K562 (cell line): ENCODE measurements around the gene ASMTL. TPM values are rescaled to one million over a fixed set of nuclear protein-coding genes. Genes with fewer than 3 reads are reported as not detected.

Experiments
- ATAC-seq: fragments of 200-7000 bp; cut with Tn5 transposase; 3 replicates; pipeline ENCODE4 v1.9.1; 2020; ENCODE audit warnings: moderate library complexity
- BruUV-seq: library from RNA; stranded (reverse); fragments of 400-500 nt; replicated peaks from 2 replicates; lab custom pipeline; 2021; lab: Mats Ljungman, UMichigan
- CTCF ChIA-PET: fragments of 300-600 bp; formaldehyde crosslinking; extraction: SDS; loops from one replicate; lab custom pipeline; 2021; ENCODE audit warnings: low intra/inter-chr PET ratio; lab: Yijun Ruan, JAX
- POLR2A ChIA-PET: fragments of 300-600, 350-650 bp; sonication (Branson Sonifier 250); formaldehyde crosslinking; extraction: SDS; loops from one replicate; lab custom pipeline; 2021; ENCODE audit warnings: antibody characterized with exemption, inconsistent platforms; lab: Yijun Ruan, JAX
- DNase-seq, 4 experiments: peaks; one replicate each; pipeline versions ENCODE4 v3.0.0 to v3.0.0-alpha.2; 2011 to 2018; ENCODE audit warnings: low spot score in 3 of 4, mixed read lengths in 3 of 4; ENCODE audit errors: extremely low read depth in 1 of 4
- FAIRE-seq: peaks from 2 replicates; lab custom pipeline; 2011; peaks lifted over from hg19 to GRCh38; lab: Jason Lieb, UNC
- H2AFZ ChIP-seq: 2 replicates; pipeline ENCODE4 v1.6.0; 2011; ENCODE audit warnings: low read depth, low read length, control low read depth, inconsistent platforms
- H3K27ac ChIP-seq: fragments of 200-600 bp; 3 replicates; pipeline ENCODE4 v1.8.0; 2011; ENCODE audit warnings: low read depth, mild to moderate bottlenecking, control low read depth, inconsistent platforms, low read length, moderate library complexity, mixed read lengths; ENCODE audit errors: extremely low read depth
- H3K27me3 ChIP-seq, 2 experiments: fragments of 300-600 bp in 1 of 2; 2 replicates in 1 of 2; 3 replicates in 1 of 2; pipeline versions ENCODE4 v1.6.0 to v1.8.0; 2011; ENCODE audit warnings: inconsistent platforms in 2 of 2, low read length in 2 of 2, mild to moderate bottlenecking in 1 of 2, mixed read lengths in 1 of 2, moderate library complexity in 1 of 2; ENCODE audit not compliant: control insufficient read depth in 2 of 2, insufficient read depth in 2 of 2
- H3K36me3 ChIP-seq: fragments of 300-600 bp; 3 replicates; pipeline ENCODE4 v1.8.0; 2011; ENCODE audit warnings: mild to moderate bottlenecking, low read length, inconsistent platforms; ENCODE audit not compliant: control insufficient read depth, insufficient read depth
- H3K4me1 ChIP-seq, 2 experiments: fragments of 200-600 bp in 1 of 2; replicated peaks in 1 of 2; 2 replicates in 1 of 2; 3 replicates in 1 of 2; pipeline versions ENCODE4 v1.5.1 to v1.8.0; 2011; ENCODE audit warnings: inconsistent platforms in 2 of 2, low read length in 2 of 2, mild to moderate bottlenecking in 1 of 2, mixed read lengths in 1 of 2, moderate library complexity in 1 of 2; ENCODE audit not compliant: control insufficient read depth in 2 of 2, insufficient read depth in 2 of 2
- H3K4me2 ChIP-seq: 2 replicates; pipeline ENCODE4 v1.6.1; 2011; ENCODE audit warnings: low read length, control low read depth, inconsistent platforms, mixed read lengths; ENCODE audit not compliant: insufficient read depth
- H3K4me3 ChIP-seq: fragments of 200-600 bp; sonication (generic), shearing (Covaris generic); 2 replicates; pipeline ENCODE4 v1.5.1; 2016; ENCODE audit warnings: control low read depth, inconsistent platforms
- H3K79me2 ChIP-seq: fragments of 200-600 bp; 3 replicates; pipeline ENCODE4 v1.8.0; 2011; ENCODE audit warnings: low read length, inconsistent platforms; ENCODE audit not compliant: control insufficient read depth, insufficient read depth
- H3K9ac ChIP-seq, 2 experiments: 2 replicates each; pipeline versions ENCODE4 v1.6.0 to v1.6.1; 2011; ENCODE audit warnings: low read depth in 2 of 2, low read length in 2 of 2, control low read depth in 1 of 2, inconsistent platforms in 1 of 2, mild to moderate bottlenecking in 1 of 2, mixed read lengths in 1 of 2; ENCODE audit not compliant: insufficient read depth in 1 of 2
- H3K9me1 ChIP-seq: one replicate; pipeline ENCODE4 v1.6.0; 2011; ENCODE audit warnings: inconsistent platforms, mild to moderate bottlenecking, low read length, moderate library complexity; ENCODE audit not compliant: control insufficient read depth, insufficient read depth
- H3K9me3 ChIP-seq: replicated peaks from 2 replicates; pipeline ENCODE4 v1.5.1; 2011; ENCODE audit warnings: low read depth, low read length, inconsistent platforms; ENCODE audit not compliant: control insufficient read depth, insufficient read depth
- H4K20me1 ChIP-seq: replicated peaks from 2 replicates; pipeline ENCODE4 v1.6.1; 2011; ENCODE audit warnings: low read length, inconsistent platforms, mixed read lengths; ENCODE audit not compliant: control insufficient read depth, insufficient read depth
- ATF7 ChIP-seq: fragments of 450-650 bp; IDR thresholded peaks from 2 replicates; pipeline ENCODE4 v1.7.1; 2014; ENCODE audit warnings: mild to moderate bottlenecking, moderate library complexity
- CEBPB ChIP-seq: fragments of 450-650 bp; IDR thresholded peaks from 2 replicates; pipeline ENCODE4 v1.6.1; 2016; ENCODE audit warnings: missing genetic modification characterization, missing compliant biosample characterization
- CXXC5 ChIP-seq: fragments of 250-450 bp; sonication (Bioruptor Pico); IDR thresholded peaks from 2 replicates; pipeline ENCODE4 v1.8.0; 2022; ENCODE audit warnings: inconsistent platforms, mild to moderate bottlenecking, moderate library complexity
- MTA3 ChIP-seq: fragments of 450-650 bp; formaldehyde crosslinking; IDR thresholded peaks from 2 replicates; pipeline ENCODE4 v1.6.1; 2017; ENCODE audit warnings: mild to moderate bottlenecking, borderline replicate concordance
- POLR2AphosphoS5 ChIP-seq: IDR thresholded peaks from 2 replicates; pipeline ENCODE4 v1.6.1; 2011; ENCODE audit warnings: mild to moderate bottlenecking, low read depth, low read length, moderate library complexity; ENCODE audit not compliant: control insufficient read depth, insufficient read depth
- POLR2G ChIP-seq: fragments of 200-400 bp; formaldehyde crosslinking; IDR thresholded peaks from 2 replicates; pipeline ENCODE4 v1.6.1; 2017; ENCODE audit warnings: low read depth, mild to moderate bottlenecking, antibody characterized with exemption, low read length, moderate library complexity
- TEAD1 ChIP-seq, 2 experiments: fragments of 450-650 bp in 1 of 2; sonication (generic) in 1 of 2; formaldehyde crosslinking; IDR thresholded peaks; 2 replicates each; pipeline versions ENCODE4 v1.4.0 to v1.8.0; 2020 to 2022; ENCODE audit warnings: mild to moderate bottlenecking in 2 of 2, missing genetic modification reagents in 1 of 2
- ZNF699 ChIP-seq: fragments of 250-450 bp; sonication (Bioruptor Pico); IDR thresholded peaks from 2 replicates; pipeline ENCODE4 v1.8.0; 2021; ENCODE audit warnings: mild to moderate bottlenecking, moderate library complexity; ENCODE audit not compliant: insufficient replicate concordance
- ZNF76 ChIP-seq: fragments of 250-450 bp; sonication (Bioruptor Pico); IDR thresholded peaks from 2 replicates; pipeline ENCODE4 v1.4.0; 2020; ENCODE audit warnings: mild to moderate bottlenecking, moderate library complexity, borderline replicate concordance
- WGBS: fragments of 100-300 bp; shearing (Covaris generic); methylation state at CpG from one replicate; pipeline ENCODE4 v1.1.6; 2016; ENCODE audit warnings: low coverage, mixed read lengths; ENCODE audit not compliant: insufficient coverage; ENCODE audit errors: missing lambda C conversion rate; 5-methylcytosine and 5-hydroxymethylcytosine counted together
- in situ Hi-C: fragments of 300-500 bp; cut with MboI; formaldehyde crosslinking; loops from 4 replicates; pipeline ENCODE4 v1.15.0; 2018; ENCODE audit warnings: inconsistent platforms, mixed read lengths
- intact Hi-C: fragments of 100-400 bp; cut with micrococcal nuclease; formaldehyde crosslinking; loops from 2 replicates; pipeline ENCODE4 v1.14.2; 2022
- polyA plus RNA-seq, 8 experiments: library from polyadenylated mRNA; depleted of rRNA in 4 of 8; stranded (reverse) in 5 of 8; unstranded in 3 of 8; fragments of >200 nt; fragmentation: Nextera tagmentation in 2 of 8; fragmentation: Illumina TruSeq in 1 of 8; extraction: Ambion mirVana in 2 of 8; extraction: Trizol in 1 of 8; gene quantifications; 2 replicates each; pipeline versions ENCODE4 v1.2.1 to v1.2.3, GENCODE V29; 2011 to 2014; ENCODE audit warnings: inconsistent platforms in 1 of 8, missing spikeins in 1 of 8
- total RNA-seq, 7 experiments: library from RNA; depleted of rRNA in 6 of 7; stranded (reverse); fragments of >200 nt in 6 of 7; fragmentation: Illumina TruSeq in 2 of 7; extraction: Trizol in 2 of 7; gene quantifications; 2 replicates each; pipeline versions ENCODE4 v1.2.1 to v1.2.3, GENCODE V29; 2011 to 2021; ENCODE audit warnings: low replicate concordance in 1 of 7
- TF ChIP-seq, protein P1 (sequence below), 2 experiments: fragments of 450-650 bp in 1 of 2; sonication (generic) in 1 of 2; formaldehyde crosslinking in 1 of 2; IDR thresholded peaks; 2 replicates each; pipeline versions ENCODE4 v1.7.1 to v1.9.0; 2016 to 2022; ENCODE audit warnings: inconsistent platforms in 1 of 2, mild to moderate bottlenecking in 1 of 2, missing genetic modification reagents in 1 of 2

ASMTL gene
- total and polyA plus RNA-seq, 9 of the 15 experiments (the other 6 are each of a cell fraction or from before 2014, with no cell fraction given): 0.56 to 20.6 (median 7.6) TPM

- in situ Hi-C loops (loop anchor here (5.0 kb wide), 1 partner anchor 55 kb away; the partner anchor contains the start of gene P2RY8), intact Hi-C loops (no loop called here)
- CTCF ChIA-PET: no interaction called here
- ATAC-seq: peak; percentile 93
- Histone ChIP-seq H4K20me1 (no peaks in the 10 kb centered on the region), H2AFZ (peak overlapping the region; percentile 69), H3K4me2 (peak overlapping the region; percentile 72), H3K4me1 (peaks cover 17 to 20% of the 10 kb centered on the region in 2 experiments), H3K9ac (peak overlapping the region; percentile 66 to 84; a peak in 3 of 4 replicates), H3K27me3 (no peaks in the 10 kb centered on the region), H3K9me1 (no peaks in the 10 kb centered on the region), H3K27ac (peak overlapping the region; percentile 79; the same call in 2 of the 3 replicates), H3K79me2 (no peaks in the 10 kb centered on the region), H3K9me3 (0 out of 2 replicates have a peak, but pooled peaks cover 2% of the 10 kb centered on the region), H3K36me3 (no peaks in the 10 kb centered on the region), H3K4me3 (no peak overlapping the region)
- POLR2A ChIA-PET: no interaction called here
- TSS peak; percentile 93 for BruUV-seq
- 9% methylated on average over 23 of the region's 26 CpGs for WGBS
- DNase-seq: peak in 3 of 4 experiments; percentile 15 to 74 (median 48)
- FAIRE-seq: peak; percentile 89
- TF ChIP-seq, protein P1, sequence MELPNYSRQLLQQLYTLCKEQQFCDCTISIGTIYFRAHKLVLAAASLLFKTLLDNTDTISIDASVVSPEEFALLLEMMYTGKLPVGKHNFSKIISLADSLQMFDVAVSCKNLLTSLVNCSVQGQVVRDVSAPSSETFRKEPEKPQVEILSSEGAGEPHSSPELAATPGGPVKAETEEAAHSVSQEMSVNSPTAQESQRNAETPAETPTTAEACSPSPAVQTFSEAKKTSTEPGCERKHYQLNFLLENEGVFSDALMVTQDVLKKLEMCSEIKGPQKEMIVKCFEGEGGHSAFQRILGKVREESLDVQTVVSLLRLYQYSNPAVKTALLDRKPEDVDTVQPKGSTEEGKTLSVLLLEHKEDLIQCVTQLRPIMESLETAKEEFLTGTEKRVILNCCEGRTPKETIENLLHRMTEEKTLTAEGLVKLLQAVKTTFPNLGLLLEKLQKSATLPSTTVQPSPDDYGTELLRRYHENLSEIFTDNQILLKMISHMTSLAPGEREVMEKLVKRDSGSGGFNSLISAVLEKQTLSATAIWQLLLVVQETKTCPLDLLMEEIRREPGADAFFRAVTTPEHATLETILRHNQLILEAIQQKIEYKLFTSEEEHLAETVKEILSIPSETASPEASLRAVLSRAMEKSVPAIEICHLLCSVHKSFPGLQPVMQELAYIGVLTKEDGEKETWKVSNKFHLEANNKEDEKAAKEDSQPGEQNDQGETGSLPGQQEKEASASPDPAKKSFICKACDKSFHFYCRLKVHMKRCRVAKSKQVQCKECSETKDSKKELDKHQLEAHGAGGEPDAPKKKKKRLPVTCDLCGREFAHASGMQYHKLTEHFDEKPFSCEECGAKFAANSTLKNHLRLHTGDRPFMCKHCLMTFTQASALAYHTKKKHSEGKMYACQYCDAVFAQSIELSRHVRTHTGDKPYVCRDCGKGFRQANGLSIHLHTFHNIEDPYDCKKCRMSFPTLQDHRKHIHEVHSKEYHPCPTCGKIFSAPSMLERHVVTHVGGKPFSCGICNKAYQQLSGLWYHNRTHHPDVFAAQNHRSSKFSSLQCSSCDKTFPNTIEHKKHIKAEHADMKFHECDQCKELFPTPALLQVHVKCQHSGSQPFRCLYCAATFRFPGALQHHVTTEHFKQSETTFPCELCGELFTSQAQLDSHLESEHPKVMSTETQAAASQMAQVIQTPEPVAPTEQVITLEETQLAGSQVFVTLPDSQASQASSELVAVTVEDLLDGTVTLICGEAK (IDR thresholded peaks at IDR 0.05): peak; percentile 51; the same call in 1 of the 2 replicates
- TF ChIP-seq, protein P1 (CRISPR knock-in tag; IDR thresholded peaks at IDR 0.05): no peak
- TF ChIP-seq ATF7: peak; percentile 91
- TF ChIP-seq TEAD1 (CRISPR knock-in tag; IDR thresholded peaks at IDR 0.05): peak in 1 of 2 experiments; percentile 54; a peak in 1 of 4 replicates
- peak; percentile 97 for TF ChIP-seq CEBPB
- TF ChIP-seq POLR2G: peak; percentile 61; the same call in 1 of the 2 replicates
- TF ChIP-seq ZNF699: no peak
- no peak for TF ChIP-seq POLR2AphosphoS5
- TF ChIP-seq ZNF76 (CRISPR knock-in tag): 0 out of 2 replicates have a peak, but pooled peaks have one; percentile 37
- peak; percentile 97 for TF ChIP-seq CXXC5 (CRISPR knock-in tag)
- peak; percentile 44; the same call in 1 of the 2 replicates for TF ChIP-seq MTA3
These were observed 29.2 kb upstream of the ASMTL start for GRCh38 chrX:1481636-1482529.
